Left ventricle myocardium inferior (tissue), 1 donor: ENCODE data around the gene MPST. TPM values are rescaled to one million over a fixed set of nuclear protein-coding genes. Genes with fewer than 3 reads are reported as not detected.

Experiments
- DNase-seq: peaks from one replicate; pipeline ENCODE4 v3.0.0-alpha.2; 2020
- H3K27ac ChIP-seq: fragments of 200-600 bp; replicated peaks from 2 replicates; pipeline ENCODE4 v1.8.0; 2021
- H3K27me3 ChIP-seq: fragments of 200-600 bp; 2 replicates; pipeline ENCODE4 v1.8.0; 2021; ENCODE audit warnings: low read depth
- H3K36me3 ChIP-seq: fragments of 200-600 bp; 2 replicates; pipeline ENCODE4 v1.8.0; 2021
- H3K4me1 ChIP-seq: fragments of 200-600 bp; 2 replicates; pipeline ENCODE4 v1.8.0; 2021
- H3K4me3 ChIP-seq: fragments of 200-600 bp; 2 replicates; pipeline ENCODE4 v1.8.0; 2021; ENCODE audit warnings: mild to moderate bottlenecking, moderate library complexity
- H3K9me3 ChIP-seq: fragments of 200-600 bp; replicated peaks from 2 replicates; pipeline ENCODE4 v1.8.0; 2021
- intact Hi-C: fragments of 100-400 bp; cut with micrococcal nuclease; formaldehyde crosslinking; loops from one replicate; pipeline ENCODE4 v1.11.0; 2022
- total RNA-seq: library from RNA; stranded (reverse); fragmentation: NEBNext Ultra II Directional; extraction: Animal tissue kit (Norgen Biotek cat#: 25700); gene quantifications from one replicate; pipeline ENCODE4 v1.2.1, GENCODE V29; 2021
- TF ChIP-seq, protein P1 (sequence below): fragments of 200-600 bp; IDR thresholded peaks from 2 replicates; pipeline ENCODE4 v1.8.0; 2021; ENCODE audit warnings: antibody characterized with exemption, mild to moderate bottlenecking, borderline replicate concordance
- donor health status: DM: no; HTN: yes; CAD: no; lungs with severe emphysema.

Gene MPST
- total RNA-seq, 1 donor from 2014 or later = 58.3 TPM

DNA sequence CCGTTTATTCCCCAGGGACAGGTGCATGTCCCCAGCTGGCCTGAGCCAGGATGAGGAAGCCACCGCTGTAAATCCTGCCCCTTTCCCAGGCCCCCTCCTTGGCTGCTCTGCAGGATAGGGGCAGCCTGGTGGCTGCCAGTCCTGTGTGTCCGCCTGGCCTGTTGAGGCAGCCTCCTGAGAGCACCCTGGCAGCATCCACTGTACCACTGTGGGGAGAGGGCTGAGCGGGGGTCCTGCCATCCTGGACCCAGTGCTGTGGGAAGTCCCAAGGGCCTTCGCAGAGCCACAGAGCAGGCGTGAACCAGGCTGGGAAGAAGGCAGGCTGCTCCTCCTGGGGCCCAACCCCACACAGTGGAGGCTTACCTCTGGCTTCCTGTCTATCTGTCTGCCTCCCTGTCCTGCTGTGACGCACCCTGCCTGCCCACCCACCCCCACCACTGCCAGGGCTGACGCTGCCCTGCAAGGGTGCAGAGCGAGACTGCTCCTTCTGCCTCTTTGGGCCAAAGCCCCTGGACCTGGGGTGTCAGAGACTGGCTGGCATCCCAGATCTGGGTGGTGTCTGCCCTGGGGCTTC lies 40.4 kb downstream of the MPST start:
- intact Hi-C loops = no loop called here
- DNase-seq = no peak
- TF ChIP-seq, protein P1, sequence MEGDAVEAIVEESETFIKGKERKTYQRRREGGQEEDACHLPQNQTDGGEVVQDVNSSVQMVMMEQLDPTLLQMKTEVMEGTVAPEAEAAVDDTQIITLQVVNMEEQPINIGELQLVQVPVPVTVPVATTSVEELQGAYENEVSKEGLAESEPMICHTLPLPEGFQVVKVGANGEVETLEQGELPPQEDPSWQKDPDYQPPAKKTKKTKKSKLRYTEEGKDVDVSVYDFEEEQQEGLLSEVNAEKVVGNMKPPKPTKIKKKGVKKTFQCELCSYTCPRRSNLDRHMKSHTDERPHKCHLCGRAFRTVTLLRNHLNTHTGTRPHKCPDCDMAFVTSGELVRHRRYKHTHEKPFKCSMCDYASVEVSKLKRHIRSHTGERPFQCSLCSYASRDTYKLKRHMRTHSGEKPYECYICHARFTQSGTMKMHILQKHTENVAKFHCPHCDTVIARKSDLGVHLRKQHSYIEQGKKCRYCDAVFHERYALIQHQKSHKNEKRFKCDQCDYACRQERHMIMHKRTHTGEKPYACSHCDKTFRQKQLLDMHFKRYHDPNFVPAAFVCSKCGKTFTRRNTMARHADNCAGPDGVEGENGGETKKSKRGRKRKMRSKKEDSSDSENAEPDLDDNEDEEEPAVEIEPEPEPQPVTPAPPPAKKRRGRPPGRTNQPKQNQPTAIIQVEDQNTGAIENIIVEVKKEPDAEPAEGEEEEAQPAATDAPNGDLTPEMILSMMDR = no peak

DNA sequence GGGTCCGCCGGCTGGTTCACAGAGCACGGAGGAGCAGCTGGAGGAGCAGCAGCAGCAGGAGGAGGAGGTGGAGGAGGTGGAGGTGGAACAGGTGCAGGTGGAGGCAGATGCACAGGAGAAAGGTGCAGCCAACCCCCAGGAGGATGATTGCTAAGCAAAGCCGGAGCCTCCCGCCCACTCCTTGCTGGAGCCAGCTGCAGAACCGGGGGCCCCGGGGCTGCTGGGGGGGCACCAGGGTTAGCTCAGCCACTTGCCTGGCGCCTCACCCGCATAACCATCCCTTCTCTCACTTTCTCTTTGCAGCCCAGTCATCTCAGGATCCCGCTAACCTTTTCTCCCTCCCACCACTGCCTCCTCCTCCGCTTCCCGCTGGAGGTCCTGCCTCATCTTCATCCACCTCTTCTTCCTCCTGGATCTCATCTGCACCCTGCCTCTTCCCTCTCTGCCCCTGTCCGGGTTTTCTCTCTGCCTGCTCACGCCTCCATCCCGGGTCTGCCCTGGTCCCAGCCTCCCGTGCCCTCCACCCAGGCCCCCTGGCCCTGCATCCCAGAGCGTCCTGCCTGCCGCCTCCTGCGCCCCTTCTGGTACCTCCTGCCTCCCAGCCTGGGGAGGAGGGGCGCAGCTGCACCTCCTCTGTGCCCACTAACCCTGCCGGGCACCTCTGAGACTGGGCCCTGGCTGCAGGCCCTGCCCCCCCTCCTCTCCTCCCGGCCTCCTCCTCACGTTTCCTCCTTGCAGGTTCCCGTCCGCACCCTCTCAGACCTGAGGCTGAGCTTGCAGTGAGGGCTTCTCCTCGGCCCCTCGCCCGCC lies 41.5 kb downstream of the MPST start:
- Histone ChIP-seq H3K27me3 (peaks cover 13% of the 10 kb centered on the region), H3K36me3 (peaks cover 48% of the 10 kb centered on the region), H3K9me3 (no peaks in the 10 kb centered on the region), H3K27ac (no peak overlapping the region), H3K4me1 (no peaks in the 10 kb centered on the region), H3K4me3 (no peak overlapping the region)
- DNase-seq = no peak
- TF ChIP-seq, protein P1 = no peak
- intact Hi-C loops = no loop called here

More for the DNA sequence above, 40.4 kb downstream of the MPST start:
- H3K4me3 ChIP-seq = no peak overlapping the region
- no peaks in the 10 kb centered on the region for H3K4me1 ChIP-seq
- H3K36me3 ChIP-seq = peaks cover 52% of the 10 kb centered on the region
- H3K27me3 ChIP-seq = peaks cover 3% of the 10 kb centered on the region
- H3K27ac ChIP-seq = no peak overlapping the region
- no peaks in the 10 kb centered on the region for H3K9me3 ChIP-seq

DNA sequence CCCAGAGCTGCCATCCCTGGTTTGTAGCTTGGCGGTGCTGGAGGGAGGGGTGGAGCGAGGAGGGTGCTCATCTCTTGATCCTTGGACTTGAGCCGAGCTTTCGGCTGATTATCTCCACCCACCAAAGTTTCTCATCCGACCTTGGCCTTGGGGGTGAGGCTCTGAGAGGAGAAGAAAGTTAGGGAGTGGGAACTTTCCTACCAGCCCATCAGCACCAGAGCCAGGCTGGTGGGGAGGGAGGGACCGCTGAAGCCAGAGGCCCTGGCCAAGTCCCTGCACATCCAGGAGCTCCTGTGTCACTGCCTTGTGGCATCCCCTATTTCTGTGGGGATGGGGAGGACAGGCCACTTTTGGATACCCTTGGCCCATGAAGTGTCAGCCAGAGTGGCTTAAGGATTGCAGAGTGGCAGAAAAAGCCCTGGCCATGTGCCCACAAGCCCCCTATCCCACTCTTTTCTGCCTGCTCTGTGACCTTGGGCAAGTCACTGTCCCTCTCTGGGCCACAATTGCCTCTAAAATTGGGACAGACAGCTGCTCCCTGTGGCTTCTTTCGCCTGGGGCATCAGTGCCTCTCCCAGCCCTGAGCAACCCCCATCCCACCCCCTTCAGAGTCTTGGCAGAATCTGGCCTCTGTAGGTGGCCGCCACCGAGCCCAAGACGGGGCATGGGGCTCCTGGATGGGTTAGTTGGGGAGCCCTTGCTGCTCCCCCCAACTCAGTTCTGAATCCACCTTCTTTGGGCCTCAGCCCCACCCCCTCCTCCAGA lies 42.3 kb downstream of the MPST start:
- no peaks in the 10 kb centered on the region for H3K9me3 ChIP-seq
- no peak overlapping the region for H3K27ac ChIP-seq
- intact Hi-C loops = no loop called here
- H3K27me3 ChIP-seq = peaks cover 21% of the 10 kb centered on the region
- TF ChIP-seq, protein P1 = no peak
- H3K4me3 ChIP-seq = no peak overlapping the region
- H3K4me1 ChIP-seq = no peaks in the 10 kb centered on the region
- no peak for DNase-seq
- peaks cover 40% of the 10 kb centered on the region for H3K36me3 ChIP-seq

DNA sequence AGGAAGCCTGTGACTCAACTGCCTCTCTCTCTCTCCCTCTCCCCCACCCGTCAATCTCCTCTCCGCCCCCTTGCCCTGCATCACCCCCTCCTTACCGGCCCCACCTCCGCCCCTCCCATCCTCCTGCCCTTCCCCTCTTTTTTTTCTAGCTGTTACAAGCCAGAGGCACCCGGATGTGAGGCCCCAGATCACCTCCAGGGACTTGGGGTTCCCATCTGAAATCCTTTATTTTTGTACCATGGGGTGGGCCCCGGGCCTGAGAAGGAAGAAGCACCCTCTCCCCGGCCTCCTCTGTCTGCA lies 42.8 kb downstream of the MPST start:
- DNase-seq = no peak
- intact Hi-C loops = no loop called here
- TF ChIP-seq, protein P1 = no peak
- Histone ChIP-seq H3K9me3 (no peaks in the 10 kb centered on the region), H3K4me1 (no peaks in the 10 kb centered on the region), H3K36me3 (peaks cover 34% of the 10 kb centered on the region), H3K27ac (no peak overlapping the region), H3K4me3 (no peak overlapping the region), H3K27me3 (peaks cover 26% of the 10 kb centered on the region)

DNA sequence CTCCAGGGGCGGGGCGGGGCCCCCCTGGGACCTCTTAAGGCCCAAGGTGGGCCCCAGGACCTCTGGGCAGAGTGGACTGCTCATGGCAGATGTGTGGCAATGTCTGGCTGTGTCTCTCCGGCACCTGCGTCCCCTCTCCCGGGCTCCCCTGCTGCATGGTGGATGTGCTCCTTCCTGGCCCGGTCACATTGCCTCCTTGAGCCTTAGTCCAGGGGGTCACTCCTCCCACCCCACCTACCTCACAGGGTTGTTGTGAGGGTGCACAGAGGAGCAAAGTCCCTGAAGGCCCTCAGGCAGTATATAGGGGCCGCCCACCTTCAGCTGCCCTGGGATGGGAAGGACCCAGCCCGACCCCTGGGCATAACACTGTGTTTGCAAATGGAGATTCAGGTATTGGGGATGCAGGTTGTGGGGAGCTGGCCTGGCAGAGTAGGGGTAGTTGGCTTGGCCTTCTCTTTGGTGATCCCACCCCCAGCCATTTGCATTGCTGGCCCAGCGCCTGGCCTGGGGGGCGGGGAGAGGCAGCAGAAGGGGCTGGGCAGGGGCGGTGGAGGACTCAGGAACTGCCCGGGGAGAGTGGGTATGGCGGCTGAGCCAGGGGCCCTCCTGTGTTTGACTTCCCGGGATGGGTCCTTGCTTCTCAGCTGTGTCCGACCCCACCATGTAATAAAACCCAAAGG lies 43.3 kb downstream of the MPST start:
- TF ChIP-seq, protein P1 = no peak
- Histone ChIP-seq H3K36me3 (peaks cover 29% of the 10 kb centered on the region), H3K27me3 (peaks cover 32% of the 10 kb centered on the region), H3K4me1 (no peaks in the 10 kb centered on the region), H3K9me3 (no peaks in the 10 kb centered on the region), H3K4me3 (no peak overlapping the region), H3K27ac (no peak overlapping the region)
- intact Hi-C loops = no loop called here
- no peak for DNase-seq
